Measurements from ENCODE around the gene PHB1.
A peak's percentile ranks its signal among the peaks of the same experiment; 100 is the strongest.
"Not testable (repeated sequence)": the region's sequence is repeated elsewhere in the genome, so short reads cannot be mapped to it uniquely, and the experiment has no call there.

PHB1 gene

DNA sequence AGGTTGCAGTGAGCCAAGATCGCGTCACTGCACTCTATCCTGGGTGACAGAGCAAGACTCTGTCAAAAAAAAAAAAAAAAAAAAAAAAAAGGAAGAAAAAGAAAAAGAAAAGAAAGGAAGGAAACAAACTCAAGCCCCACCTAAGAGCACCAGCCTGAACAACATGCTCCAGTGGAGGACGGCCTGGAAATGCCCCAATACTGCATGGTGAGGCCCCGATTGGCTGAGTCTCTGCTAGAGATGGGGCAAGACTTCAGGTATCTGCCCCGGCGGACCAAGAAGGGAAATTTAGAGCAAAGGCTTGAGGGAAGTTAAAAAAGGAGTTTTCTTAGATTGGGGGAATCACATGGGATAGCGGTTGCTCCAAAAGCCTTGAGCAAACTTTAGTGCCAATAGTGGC is 42.3 kb downstream of the PHB1 start:
- no peak for DNase-seq

DNA sequence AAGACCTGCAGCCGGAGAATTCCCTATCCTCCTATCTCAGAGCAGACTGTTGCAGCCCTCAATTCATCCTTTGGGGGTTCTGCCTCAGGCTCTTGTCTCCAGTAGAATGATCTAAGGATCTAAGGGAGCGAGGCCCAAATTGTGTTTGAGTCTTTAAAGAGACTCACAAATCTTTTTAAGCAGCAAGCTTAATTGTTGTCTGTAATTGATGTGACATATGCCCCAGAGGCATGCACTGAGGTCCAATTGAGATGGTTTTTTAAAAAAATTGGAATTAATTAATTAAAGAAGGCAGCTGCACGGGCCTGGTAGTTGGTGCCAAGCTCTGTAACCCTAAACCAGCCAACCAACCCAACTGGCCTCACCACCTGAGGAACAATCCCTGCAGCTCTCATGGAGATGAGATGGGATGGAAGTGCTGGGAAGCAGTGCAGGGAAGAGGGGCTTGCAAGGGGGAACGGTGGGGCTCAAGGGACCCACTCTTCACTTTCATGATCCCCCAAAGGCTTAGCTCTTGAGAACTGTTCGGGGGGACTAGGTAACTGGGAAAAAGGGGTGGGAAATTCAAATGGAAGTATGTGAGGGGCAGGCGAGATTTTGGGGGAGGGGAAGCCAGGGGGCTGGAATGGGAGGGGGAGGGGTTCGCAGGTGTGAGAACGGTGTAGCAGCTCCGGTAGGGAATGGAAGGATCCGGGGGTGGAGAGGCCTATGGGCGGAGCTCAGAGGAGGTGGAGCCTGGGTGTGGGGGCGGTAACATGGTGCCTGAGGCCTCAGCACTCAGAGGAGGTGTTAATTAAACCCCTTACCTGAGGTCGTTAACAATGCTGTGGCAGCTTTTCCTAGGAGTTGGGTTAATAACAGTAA is 43.5 kb downstream of the PHB1 start:
- no peak for DNase-seq

DNA sequence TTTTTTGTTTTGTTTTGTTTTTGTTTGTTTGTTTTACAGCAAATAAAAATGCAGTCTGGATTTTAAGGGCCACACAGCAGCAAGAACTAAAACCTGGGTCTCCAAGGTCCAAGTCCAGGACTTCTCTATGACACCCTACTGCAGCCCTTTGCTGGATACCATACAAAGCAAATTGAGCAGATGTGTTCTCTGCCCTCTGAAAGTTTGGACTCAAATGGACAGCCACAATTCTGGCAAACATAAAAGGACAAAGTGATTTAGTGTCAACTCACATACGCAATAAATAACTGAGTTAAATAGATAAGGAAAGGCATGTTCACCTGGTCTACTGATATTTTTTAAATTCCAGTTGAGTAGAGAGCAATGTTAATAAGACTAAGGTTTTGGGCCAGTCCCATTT is 44.9 kb downstream of the PHB1 start:
- no peak for DNase-seq

DNA sequence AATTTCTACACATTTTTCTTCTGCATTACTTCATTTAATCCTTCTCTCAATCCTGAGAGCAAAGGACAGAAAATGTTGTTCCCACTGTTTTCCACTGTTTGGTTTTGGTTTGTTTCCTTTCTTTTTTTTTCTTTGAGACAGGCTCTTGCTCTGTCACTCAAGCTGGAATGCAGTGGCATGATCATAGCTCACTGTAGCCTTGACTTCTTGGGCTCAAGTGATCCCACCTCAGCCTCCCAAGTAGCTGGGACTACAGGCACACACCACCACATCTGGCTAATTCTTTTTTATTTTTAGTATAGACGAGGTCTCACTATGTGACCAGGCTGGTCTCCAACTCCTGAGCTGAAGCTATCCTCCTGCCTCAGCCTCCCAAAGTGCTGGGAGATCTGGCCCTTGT is 45.6 kb downstream of the PHB1 start:
- DNase-seq, result no peak

DNA sequence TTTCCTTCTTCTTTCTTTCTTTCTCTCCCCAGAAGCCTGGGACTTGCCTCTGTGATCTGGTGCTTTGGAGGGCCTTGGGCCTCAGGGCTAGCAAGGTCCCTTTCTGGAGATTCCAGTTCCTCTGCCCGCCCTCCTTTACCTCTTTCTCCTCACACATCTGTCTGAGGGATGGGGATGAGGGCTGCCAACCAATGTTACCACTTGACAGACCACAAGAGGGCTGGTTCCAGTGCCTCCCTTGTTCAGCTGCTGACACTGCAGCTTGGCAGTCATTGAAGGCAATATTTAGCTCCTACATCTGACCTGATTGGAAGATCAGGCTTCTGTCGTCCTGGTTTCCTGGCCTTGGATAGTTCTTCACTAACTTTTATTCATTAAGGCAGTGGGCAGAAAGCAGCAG is 49.0 kb downstream of the PHB1 start:
- DNase-seq, result peak; percentile 36 to 55

DNA sequence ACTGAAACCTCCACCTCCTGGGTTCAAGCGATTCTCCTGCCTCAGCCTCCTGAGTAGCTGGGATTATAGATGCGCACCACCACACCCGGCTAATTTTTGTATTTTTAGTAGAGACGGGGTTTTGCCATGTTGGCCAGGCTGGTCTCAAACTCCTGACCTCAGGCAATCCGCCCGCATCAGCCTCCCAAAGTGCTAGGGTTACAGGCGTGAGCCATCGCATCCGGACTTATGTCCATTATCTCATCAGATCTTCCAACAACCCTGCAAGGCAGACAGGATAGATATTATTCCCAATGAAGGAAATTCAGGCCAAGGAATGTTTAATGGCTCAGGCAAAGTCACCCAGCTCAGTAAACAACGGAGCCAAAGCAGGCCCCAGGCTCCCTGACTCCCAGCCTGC is 49.6 kb downstream of the PHB1 start:
- not testable (repeated sequence) for DNase-seq

DNA sequence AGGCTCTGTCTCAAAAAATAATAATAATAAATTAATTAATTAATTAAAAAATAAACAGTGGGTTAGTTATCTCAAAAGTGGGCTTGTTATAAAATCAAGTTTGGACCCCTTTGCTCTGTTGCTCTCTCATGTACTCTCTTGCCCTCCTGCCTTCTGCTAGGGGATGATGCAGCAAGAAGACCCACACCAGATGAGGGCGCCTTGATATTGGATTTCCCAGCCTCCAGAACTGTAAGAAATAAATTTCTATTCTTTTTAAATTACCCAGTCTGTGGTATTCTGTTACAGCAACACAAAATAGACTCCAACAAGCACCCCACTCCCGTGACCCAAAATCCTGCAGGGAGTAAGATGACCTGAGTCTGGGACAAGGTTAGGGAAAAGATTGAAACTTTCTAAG is 50.6 kb downstream of the PHB1 start:
- no peak for DNase-seq

DNA sequence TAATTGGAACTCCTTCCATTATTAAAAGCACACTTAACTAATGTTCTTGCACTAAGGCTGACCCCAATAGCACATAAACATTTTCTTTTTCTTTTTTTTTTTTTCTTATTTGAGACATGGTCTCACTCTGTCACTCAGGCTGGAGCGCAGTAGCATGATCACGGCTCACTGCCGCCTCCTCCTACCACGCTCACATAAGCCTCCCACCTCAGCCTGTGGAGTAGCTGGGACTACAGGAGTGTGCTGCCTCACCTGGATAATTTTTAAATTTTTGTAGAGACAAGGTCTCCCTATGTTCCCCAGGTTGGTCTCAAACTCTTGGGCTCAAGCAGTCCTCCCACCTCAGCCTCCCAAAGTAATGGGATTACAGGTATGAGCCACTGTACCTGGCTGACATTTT is 51.4 kb downstream of the PHB1 start:
- no peak for DNase-seq

DNA sequence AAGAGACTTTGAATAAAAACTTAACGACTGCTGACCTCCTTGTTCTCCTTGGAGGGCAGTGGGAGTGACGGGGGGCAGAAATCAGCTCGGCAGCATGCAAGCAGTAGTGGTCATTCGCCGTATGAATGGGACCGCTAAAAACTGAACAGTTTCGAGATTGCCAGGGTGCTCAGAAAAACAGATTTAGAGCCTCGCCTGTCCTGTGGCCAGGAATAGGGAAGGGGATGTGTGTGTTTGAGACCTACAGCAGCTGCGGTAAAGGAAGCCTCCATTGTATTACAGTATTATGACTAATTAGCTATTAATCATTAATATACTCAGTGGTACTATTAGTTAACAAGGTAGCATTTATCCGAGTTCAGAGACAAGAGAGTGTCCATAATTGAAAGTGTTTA is 52.0 kb downstream of the PHB1 start:
- DNase-seq, result no peak

DNA sequence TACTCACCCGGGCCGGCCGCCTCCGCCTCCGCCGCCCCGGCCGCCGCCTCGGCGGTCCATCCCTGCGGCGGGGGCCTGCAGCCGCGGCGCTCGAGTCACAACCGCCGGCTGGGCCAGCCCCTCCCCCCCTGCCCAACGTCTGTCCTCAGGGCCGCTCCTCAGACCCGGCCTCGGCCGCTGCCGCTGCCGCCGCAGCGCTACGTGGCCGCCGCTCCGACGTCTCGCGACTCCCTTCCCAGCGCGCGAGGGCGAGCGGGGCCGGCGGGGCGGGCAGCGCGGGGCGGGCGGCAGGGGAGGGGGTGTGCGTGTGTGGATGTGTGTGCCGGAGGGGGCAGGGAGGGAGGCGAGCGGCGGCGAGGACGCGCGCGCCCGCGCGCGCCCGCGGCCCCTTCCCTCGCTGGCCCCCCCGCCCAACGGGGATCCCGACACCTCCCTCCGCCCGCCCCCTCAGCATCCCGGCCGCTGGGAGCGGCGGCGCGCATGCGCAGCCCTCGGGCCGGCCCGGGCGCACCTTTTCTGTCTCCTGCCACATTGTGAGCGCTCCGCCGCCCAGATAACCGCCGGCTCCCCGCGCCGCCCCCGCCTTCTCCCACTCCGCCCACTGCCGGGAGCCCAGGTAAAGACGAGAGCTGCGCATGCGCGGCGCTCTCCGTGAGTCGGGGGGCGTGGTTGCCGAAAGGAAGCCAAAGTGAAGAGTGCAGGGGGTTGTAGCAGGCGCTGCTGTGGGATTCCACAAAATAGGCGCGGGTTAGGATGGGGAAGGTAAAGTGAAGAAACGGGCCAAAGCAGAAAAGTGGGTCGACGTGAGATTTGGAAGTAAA is 52.6 kb downstream of the PHB1 start, which contains the start of gene ZNF652:
ZNF652 (minus strand) TSS at position 349 of the 821 bp plus-strand sequence. CDS start 44,525 bp downstream, outside the sequence.
- DNase-seq, result peak; percentile 96 to 99

DNA sequence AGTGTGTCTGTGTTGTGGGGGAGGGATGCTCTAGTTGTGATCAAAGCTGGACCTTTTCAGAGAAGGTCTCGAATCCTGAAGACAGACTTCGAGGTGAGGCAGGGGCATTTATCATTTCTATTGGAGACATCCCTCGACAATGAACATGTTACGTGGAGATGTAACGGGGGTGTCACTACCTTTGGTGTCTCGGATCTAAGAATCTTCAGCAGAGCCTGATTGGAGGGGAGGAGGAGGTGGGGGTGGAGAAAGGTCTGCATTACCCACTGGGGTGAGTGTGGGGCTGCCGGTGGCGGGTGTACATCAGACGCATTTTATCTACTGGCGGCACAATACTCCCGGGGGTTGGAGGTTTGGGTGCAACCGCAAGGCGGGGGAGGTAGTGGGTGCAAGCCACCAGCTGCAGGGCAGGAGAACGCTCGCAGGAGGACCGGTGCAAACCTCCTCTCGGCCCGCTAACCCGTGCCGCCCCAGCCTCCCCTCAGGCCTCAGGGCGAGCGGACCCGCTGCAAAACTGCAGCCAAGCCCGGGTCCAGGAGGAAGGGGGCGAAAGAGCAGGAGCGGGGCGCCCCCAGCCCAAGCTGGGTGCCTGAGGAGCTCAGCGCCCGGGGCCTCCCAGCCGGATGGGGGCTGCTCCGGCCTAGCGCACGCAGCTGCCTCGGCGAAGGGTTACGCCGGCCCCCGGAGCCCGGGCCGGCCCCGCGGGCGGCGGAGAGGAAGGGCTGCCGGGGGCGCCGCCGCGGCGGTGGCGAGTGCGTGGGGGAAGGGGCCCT is 53.4 kb downstream of the PHB1 start:
- DNase-seq, result peak; percentile 72 to 80

DNA sequence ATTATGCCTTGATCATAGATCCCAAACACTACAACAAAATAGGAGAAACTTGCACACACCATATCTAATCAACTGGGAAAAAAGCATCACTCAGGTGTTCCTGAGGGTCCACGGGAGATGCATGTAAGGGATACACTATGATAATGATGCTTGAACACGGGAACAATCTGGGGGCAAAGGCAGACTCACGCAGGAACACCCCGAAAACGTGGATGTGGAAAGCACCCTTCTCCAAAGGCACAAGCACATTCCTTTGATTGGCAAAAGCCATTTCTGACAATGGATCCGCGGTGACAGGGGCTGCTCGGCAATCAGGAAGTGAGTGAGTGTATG is 53.9 kb downstream of the PHB1 start:
- DNase-seq, result no peak

DNA sequence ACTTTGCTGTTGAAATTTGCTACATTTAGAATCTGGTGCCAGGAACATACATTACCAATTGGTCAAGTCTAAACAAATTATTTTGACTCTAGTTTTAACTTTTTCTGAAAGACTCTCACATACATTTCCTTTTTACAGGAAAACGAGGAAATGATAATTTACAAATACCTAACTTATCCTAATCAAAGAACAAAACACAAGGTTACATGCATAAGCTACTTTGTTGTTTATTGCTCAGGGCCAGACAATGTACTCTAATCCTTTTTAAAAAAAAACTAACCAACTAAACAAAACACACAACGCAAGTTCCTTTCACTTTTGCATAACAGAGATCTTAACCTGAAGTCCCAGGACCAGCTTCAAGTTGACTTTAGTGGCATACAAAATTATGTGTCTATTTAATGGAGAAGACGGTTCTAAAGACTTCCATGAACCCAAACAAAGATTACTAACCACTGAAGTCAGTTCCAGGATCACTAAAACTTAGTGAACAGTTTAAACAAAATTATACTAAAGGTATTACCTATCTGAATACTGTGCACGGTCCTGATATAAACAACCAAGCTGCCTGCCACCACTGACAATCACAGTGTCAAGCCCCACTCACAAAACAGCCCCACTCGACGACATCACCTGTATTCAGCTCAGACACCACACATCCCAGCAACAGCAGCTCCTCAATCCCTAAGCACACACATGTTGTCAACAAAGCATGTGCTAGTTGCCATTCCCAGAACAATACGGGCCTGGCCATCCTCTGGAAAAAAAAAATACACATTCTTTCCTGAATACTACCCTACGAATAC is 54.5 kb downstream of the PHB1 start:
- DNase-seq, result peak in 1 of 2 experiments; percentile 32

DNA sequence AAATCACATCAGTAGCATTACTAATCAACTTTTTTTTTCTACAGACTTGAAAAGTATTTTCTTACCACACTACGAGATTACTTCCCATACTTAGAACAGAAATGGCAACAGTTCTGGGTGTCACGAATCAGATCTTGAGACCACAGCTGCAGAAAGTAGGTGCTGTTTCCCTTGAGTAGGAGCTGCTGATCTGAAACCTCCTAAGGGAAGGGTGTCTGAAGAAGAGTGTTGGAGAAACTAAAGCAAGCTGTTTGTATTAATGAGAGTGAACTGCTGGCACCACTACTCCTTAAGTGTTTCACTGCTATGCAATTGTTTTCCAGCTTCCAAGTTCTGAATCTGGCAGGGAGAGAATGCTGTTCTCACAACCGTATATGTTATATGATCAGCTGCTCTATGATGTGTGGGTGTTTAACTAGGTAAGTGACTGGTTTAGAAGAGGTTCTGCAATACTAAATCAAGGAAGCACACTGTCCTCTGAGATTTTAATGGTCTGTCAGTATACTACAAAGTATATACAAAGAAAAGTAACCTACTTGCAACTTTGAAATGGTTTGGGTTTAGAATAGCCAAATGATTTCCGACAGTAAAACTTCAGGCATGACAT is 55.9 kb downstream of the PHB1 start:
- peak in 1 of 2 experiments; percentile 16 for DNase-seq

DNA sequence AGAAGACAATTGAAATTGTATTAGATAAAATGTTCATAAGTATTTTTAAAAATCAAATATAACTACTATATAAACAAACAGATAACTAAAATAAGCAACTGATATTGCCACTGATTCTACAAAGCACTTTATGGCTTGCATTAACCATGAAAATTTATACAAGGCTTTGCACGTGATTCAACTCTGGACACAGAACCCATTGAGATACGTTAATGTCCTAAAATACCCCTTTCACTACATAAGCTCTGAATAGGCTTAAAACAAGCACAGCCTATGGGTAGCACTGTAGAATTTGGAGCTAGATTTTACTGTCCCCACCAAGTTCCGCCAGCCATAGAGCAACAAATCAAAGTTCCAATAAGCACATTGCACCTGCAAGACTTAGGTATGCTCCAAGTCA is 57.2 kb downstream of the PHB1 start:
- peak in 1 of 2 experiments; percentile 9 for DNase-seq

DNA sequence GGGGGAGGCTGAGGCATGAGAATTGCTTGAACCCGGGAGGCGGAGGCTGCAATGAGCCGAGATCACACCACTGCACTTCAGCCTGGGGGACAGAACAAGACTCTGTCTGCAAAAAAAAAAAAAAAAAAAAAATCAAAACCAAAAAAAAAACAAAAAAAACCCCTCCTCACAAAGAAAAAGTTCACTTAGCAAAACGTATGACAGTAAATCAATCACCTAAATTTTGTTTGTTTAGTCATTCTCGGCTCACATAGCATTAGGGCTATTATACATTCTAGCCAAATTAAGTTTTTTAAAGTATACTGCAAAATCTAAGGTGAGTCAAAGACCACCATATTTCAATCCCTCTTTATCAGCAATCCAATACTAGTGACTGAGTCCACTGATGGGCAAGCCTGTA is 58.4 kb downstream of the PHB1 start:
- DNase-seq, result no peak
